ENCODE results near the gene ZNF705A. TPM values are rescaled to one million over a fixed set of nuclear protein-coding genes. Genes with fewer than 3 reads are reported as not detected.

The ZNF705A gene
- not detected in 2 replicates for total RNA-seq

GRCh38 chr12:8156845-8157244, at the start of gene ZNF705A:
ZNF705A (plus strand) TSS chr12:8157015; CDS start chr12:8172626, 15,611 bp downstream.

GRCh38 chr12:8123124-8123912, 33.5 kb upstream of the ZNF705A start, which contains the start of gene CLEC4A:
CLEC4A (plus strand) TSS chr12:8123617; CDS start chr12:8123879, 262 bp downstream.

DNA sequence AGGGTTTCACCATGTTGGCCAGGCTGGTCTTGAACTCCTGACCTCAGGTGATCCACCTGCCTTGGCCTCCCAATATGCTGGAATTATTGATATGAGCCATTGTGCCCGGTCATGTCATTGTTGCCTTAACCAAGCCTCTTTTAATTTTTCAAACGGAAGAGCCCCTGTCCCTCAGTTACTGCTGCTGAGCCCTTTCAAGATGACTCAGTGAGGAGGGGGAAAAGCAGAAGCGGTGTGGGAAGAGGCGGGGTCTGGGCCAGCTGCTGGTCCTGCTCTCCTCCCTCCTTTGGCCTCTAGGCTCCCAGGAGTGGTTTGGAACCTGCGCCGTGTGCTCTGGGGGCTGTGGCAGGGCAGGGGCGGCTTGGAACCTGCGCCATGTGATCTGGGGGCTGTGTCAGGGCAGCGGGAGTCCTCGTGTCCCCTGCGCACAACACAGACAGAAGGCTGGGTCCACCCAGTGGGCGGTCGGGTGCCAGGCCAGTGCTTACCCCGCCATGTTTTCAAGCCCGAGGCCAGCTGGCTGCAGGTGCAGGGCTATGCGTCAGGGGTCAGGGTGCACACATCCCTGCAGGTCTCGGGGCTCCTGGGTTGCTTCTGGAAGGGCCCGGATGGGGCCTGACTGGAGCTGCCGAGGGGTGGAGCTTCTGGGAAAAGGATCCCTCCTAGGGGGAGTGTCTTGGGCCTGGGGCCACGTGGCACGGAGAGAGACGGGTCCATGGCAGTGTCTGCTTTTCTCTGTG, 70.3 kb downstream of the ZNF705A start, which contains the start of gene FAM90A1:
FAM90A1 (minus strand) TSS at position 627 of the 740 bp plus-strand sequence. CDS start 2,786 bp downstream, outside the sequence.

Other genes starting within 250 kb of the ZNF705A start
- gene SLC2A3, start 220.8 kb upstream of the ZNF705A start, total RNA-seq, result 180 and 327 TPM in 2 replicates
- 8.3 and 9.9 TPM in 2 replicates for gene FOXJ2, start 124.3 kb upstream of the ZNF705A start, total RNA-seq
- 0.07 and 0.17 TPM in 2 replicates for gene C3AR1, start 90.7 kb upstream of the ZNF705A start, total RNA-seq
- gene NECAP1, start 74.7 kb upstream of the ZNF705A start, total RNA-seq, result 36.3 and 59.6 TPM in 2 replicates
- 0.07 and 0.89 TPM in 2 replicates for gene CLEC4A, start 33.4 kb upstream of the ZNF705A start, total RNA-seq
- gene FAM90A1, start 70.6 kb downstream of the ZNF705A start, total RNA-seq, result 0.13 TPM in 1 of 2 replicates, not detected in the other